Measurements from ENCODE around the gene NR1D1. TPM values are rescaled to one million over a fixed set of nuclear protein-coding genes. Genes with fewer than 3 reads are reported as not detected.

The NR1D1 gene
- total RNA-seq, 1 donor = 9.9 TPM

- H3K27me3 ChIP-seq (ENCODE audit: insufficient read depth, low read length) = no peaks in the 10 kb centered on the region
- no peaks in the 10 kb centered on the region for H3K9me3 ChIP-seq (ENCODE audit: low read depth, low read length)
- H3K4me1 ChIP-seq (ENCODE audit: insufficient read depth, low read length) = peaks cover 39% of the 10 kb centered on the region
- H3K4me3 ChIP-seq (ENCODE audit: low read length) = no peak overlapping the region
Observed at GRCh38 chr17:40093005-40093579, 7.3 kb downstream of the NR1D1 start.

GRCh38 chr17:40092581-40092980, 7.8 kb downstream of the NR1D1 start:
- Histone ChIP-seq H3K4me1 (ENCODE audit: insufficient read depth, low read length) (peaks cover 34% of the 10 kb centered on the region), H3K9me3 (ENCODE audit: low read depth, low read length) (no peaks in the 10 kb centered on the region), H3K4me3 (ENCODE audit: low read length) (no peak overlapping the region), H3K27me3 (ENCODE audit: insufficient read depth, low read length) (no peaks in the 10 kb centered on the region)

- no peaks in the 10 kb centered on the region for H3K9me3 ChIP-seq (ENCODE audit: low read depth, low read length)
- H3K4me3 ChIP-seq (ENCODE audit: low read length) = no peak overlapping the region
- no peaks in the 10 kb centered on the region for H3K27me3 ChIP-seq (ENCODE audit: insufficient read depth, low read length)
- peaks cover 26% of the 10 kb centered on the region for H3K4me1 ChIP-seq (ENCODE audit: insufficient read depth, low read length)
Observed at GRCh38 chr17:40091691-40092397, 8.5 kb downstream of the NR1D1 start.

- Histone ChIP-seq H3K27me3 (ENCODE audit: insufficient read depth, low read length) (no peaks in the 10 kb centered on the region), H3K4me1 (ENCODE audit: insufficient read depth, low read length) (peaks cover 13% of the 10 kb centered on the region), H3K4me3 (ENCODE audit: low read length) (no peak overlapping the region), H3K9me3 (ENCODE audit: low read depth, low read length) (no peaks in the 10 kb centered on the region)
Observed at GRCh38 chr17:40090237-40091119, 9.9 kb downstream of the NR1D1 start.

GRCh38 chr17:40089077-40089895, 11.1 kb downstream of the NR1D1 start:
- Histone ChIP-seq H3K27me3 (ENCODE audit: insufficient read depth, low read length) (no peaks in the 10 kb centered on the region), H3K4me3 (ENCODE audit: low read length) (no peak overlapping the region), H3K4me1 (ENCODE audit: insufficient read depth, low read length) (peaks cover 2% of the 10 kb centered on the region), H3K9me3 (ENCODE audit: low read depth, low read length) (no peaks in the 10 kb centered on the region)

- no peak overlapping the region for H3K4me3 ChIP-seq (ENCODE audit: low read length)
- H3K4me1 ChIP-seq (ENCODE audit: insufficient read depth, low read length) = no peaks in the 10 kb centered on the region
- no peaks in the 10 kb centered on the region for H3K27me3 ChIP-seq (ENCODE audit: insufficient read depth, low read length)
- H3K9me3 ChIP-seq (ENCODE audit: low read depth, low read length) = no peaks in the 10 kb centered on the region
Observed at GRCh38 chr17:40087903-40088718, 12.3 kb downstream of the NR1D1 start.

- H3K27me3 ChIP-seq (ENCODE audit: insufficient read depth, low read length) = no peaks in the 10 kb centered on the region
- H3K4me3 ChIP-seq (ENCODE audit: low read length) = no peak overlapping the region
- H3K9me3 ChIP-seq (ENCODE audit: low read depth, low read length) = no peaks in the 10 kb centered on the region
- H3K4me1 ChIP-seq (ENCODE audit: insufficient read depth, low read length) = no peaks in the 10 kb centered on the region
Observed at GRCh38 chr17:40087049-40087794, 13.2 kb downstream of the NR1D1 start.

- H3K4me3 ChIP-seq (ENCODE audit: low read length) = no peak overlapping the region
Observed at GRCh38 chr17:40086150-40087044, 14.0 kb downstream of the NR1D1 start.

GRCh38 chr17:40084477-40084876, 15.9 kb downstream of the NR1D1 start:
- H3K4me1 ChIP-seq (ENCODE audit: insufficient read depth, low read length) = no peaks in the 10 kb centered on the region
- no peaks in the 10 kb centered on the region for H3K27me3 ChIP-seq (ENCODE audit: insufficient read depth, low read length)
- H3K9me3 ChIP-seq (ENCODE audit: low read depth, low read length) = no peaks in the 10 kb centered on the region
- no peak overlapping the region for H3K4me3 ChIP-seq (ENCODE audit: low read length)

More at GRCh38 chr17:40086150-40087044, 14.0 kb downstream of the NR1D1 start:
- Histone ChIP-seq H3K4me1 (ENCODE audit: insufficient read depth, low read length) (no peaks in the 10 kb centered on the region), H3K27me3 (ENCODE audit: insufficient read depth, low read length) (no peaks in the 10 kb centered on the region), H3K9me3 (ENCODE audit: low read depth, low read length) (no peaks in the 10 kb centered on the region)

- H3K27me3 ChIP-seq (ENCODE audit: insufficient read depth, low read length) = no peaks in the 10 kb centered on the region
- H3K4me1 ChIP-seq (ENCODE audit: insufficient read depth, low read length) = peaks cover 26% of the 10 kb centered on the region
- H3K4me3 ChIP-seq (ENCODE audit: low read length) = no peak overlapping the region
- no peaks in the 10 kb centered on the region for H3K9me3 ChIP-seq (ENCODE audit: low read depth, low read length)
Observed at GRCh38 chr17:40079545-40079944, 20.8 kb downstream of the NR1D1 start.

- H3K4me1 ChIP-seq (ENCODE audit: insufficient read depth, low read length) = peaks cover 34% of the 10 kb centered on the region
- no peaks in the 10 kb centered on the region for H3K27me3 ChIP-seq (ENCODE audit: insufficient read depth, low read length)
- no peaks in the 10 kb centered on the region for H3K9me3 ChIP-seq (ENCODE audit: low read depth, low read length)
- no peak overlapping the region for H3K4me3 ChIP-seq (ENCODE audit: low read length)
Observed at GRCh38 chr17:40076591-40076990, 23.8 kb downstream of the NR1D1 start.

- H3K4me3 ChIP-seq (ENCODE audit: low read length) = no peak overlapping the region
Observed at GRCh38 chr17:40075942-40076498, 24.4 kb downstream of the NR1D1 start.

More at GRCh38 chr17:40075942-40076498, 24.4 kb downstream of the NR1D1 start:
- H3K9me3 ChIP-seq (ENCODE audit: low read depth, low read length) = no peaks in the 10 kb centered on the region
- peaks cover 40% of the 10 kb centered on the region for H3K4me1 ChIP-seq (ENCODE audit: insufficient read depth, low read length)
- no peaks in the 10 kb centered on the region for H3K27me3 ChIP-seq (ENCODE audit: insufficient read depth, low read length)
